ENCODE results near the gene LMF1.

Gene LMF1

DNA sequence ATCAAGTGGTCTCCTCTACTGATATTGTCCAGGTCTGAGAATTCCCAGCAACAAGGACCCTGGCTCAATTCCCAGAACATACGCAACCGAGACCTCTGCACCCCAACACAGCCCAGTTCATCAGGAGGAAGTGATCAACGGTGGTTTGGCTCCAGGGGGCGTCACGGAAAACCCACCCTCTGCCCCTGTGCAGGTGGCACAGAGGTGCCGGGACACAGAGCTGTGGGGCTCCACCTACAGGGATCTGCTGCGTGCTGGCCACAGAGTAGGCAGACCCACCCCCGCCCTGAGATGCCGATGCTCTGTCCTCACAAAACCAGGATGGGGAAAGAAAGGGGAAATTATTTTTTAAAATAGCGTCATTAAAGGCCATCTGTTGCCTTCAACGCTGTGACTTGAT, 69.6 kb downstream of the LMF1 start:
- Histone ChIP-seq H3K36me3 (no peaks in the 10 kb centered on the region), H3K27me3 (ENCODE audit: insufficient read depth, low read depth, severe bottlenecking) (no peaks in the 10 kb centered on the region), H3K9me3 (ENCODE audit: severe bottlenecking) (peaks cover 3% of the 10 kb centered on the region), H3K27ac (no peak overlapping the region), H3K4me3 (ENCODE audit: low read depth, low read length) (no peak overlapping the region)
- TF ChIP-seq, protein P1, sequence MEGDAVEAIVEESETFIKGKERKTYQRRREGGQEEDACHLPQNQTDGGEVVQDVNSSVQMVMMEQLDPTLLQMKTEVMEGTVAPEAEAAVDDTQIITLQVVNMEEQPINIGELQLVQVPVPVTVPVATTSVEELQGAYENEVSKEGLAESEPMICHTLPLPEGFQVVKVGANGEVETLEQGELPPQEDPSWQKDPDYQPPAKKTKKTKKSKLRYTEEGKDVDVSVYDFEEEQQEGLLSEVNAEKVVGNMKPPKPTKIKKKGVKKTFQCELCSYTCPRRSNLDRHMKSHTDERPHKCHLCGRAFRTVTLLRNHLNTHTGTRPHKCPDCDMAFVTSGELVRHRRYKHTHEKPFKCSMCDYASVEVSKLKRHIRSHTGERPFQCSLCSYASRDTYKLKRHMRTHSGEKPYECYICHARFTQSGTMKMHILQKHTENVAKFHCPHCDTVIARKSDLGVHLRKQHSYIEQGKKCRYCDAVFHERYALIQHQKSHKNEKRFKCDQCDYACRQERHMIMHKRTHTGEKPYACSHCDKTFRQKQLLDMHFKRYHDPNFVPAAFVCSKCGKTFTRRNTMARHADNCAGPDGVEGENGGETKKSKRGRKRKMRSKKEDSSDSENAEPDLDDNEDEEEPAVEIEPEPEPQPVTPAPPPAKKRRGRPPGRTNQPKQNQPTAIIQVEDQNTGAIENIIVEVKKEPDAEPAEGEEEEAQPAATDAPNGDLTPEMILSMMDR (IDR thresholded peaks at IDR 0.05; ENCODE audit: low read depth, low read length): no peak
- no peak for DNase-seq

DNA sequence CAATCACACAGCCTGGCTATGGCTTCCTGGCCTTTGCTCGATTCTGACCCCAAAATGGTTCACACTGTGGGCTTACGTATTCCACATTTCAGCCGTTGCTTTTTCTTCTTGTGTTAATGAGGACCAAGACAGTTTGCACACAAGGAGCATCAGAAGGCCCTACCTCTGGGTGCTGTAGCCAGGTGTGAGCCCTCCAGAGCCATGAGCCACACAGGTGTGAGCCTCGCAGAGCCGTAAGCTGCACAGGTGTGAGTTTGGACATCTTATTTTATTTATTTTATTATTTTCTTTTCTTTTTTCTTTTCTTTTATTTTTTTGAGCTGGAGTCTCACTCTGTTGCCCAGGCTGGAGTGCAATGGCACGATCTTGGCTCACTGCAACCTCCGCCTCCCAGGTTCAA, 70.6 kb downstream of the LMF1 start:
- DNase-seq: no peak
- TF ChIP-seq, protein P1 (IDR thresholded peaks at IDR 0.05; ENCODE audit: low read depth, low read length): no peak
- Histone ChIP-seq H3K4me3 (ENCODE audit: low read depth, low read length) (no peak overlapping the region), H3K27me3 (ENCODE audit: insufficient read depth, low read depth, severe bottlenecking) (no peaks in the 10 kb centered on the region), H3K9me3 (ENCODE audit: severe bottlenecking) (no peaks in the 10 kb centered on the region), H3K27ac (no peak overlapping the region), H3K36me3 (no peaks in the 10 kb centered on the region)

DNA sequence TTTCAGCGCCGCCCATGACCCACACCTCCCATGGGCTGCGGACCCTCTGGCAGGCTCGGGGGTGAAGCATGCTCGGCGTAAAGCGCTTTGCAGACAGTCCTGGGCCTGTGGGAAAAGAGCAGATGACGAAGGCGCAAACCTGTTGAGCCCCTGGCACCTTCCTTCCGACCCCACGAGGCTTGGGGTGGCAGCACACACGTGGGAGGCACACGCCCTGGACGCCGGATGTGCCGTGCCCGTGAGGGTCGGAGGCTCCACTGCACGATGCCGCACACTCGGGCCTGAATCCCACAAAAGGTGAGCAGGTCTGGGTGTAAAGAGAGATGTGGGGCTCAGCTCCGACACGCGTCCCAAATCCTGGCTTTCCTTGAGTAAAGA, 71.1 kb downstream of the LMF1 start:
- no peak for DNase-seq
- TF ChIP-seq, protein P1 (IDR thresholded peaks at IDR 0.05; ENCODE audit: low read depth, low read length): no peak
- Histone ChIP-seq H3K27me3 (ENCODE audit: insufficient read depth, low read depth, severe bottlenecking) (no peaks in the 10 kb centered on the region), H3K36me3 (no peaks in the 10 kb centered on the region), H3K27ac (no peak overlapping the region), H3K9me3 (ENCODE audit: severe bottlenecking) (no peaks in the 10 kb centered on the region), H3K4me3 (ENCODE audit: low read depth, low read length) (no peak overlapping the region)

DNA sequence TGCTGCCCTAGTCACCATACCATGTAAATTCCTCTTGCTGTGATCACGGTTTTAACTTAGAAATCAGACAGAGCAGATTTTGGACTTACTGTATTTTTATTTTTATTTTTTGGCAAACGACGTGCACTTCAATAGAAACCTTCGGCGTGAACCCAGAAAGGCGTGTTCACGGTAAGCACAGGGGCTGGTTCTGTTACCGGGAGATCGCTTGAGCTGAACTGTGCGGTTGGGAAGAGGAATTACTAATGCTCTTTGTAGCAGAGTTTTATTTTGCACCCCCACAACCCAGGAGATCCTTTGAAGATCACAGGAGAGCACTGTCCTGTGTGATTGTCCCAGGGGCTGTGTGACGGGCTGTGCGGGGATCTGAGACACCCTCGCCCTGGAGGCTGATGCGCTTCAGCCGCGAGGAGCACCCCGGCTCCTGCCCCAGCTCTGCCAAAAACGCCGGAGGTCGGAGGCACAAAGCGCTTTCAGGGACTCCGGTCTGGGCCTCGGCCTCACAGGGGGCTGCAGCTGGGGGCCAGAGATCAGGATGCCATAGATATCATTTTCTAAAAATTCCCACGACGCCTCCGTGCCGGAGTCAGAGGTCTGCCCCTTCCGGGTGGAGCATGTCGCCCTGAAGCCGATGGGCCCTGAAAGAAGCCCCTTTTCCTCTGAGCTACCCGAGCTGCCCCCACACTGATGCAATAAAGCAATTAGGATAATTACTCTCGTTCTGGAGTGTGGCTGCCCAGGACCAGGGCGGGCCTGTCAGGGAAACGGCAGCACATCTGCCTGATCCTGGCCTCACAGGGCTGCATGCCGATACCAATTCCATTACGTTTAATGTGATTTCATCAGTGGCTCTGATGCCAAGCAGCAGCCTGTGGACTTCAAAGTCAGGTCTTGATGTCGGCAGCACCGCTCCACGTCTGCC, 71.8 kb downstream of the LMF1 start:
- TF ChIP-seq, protein P1 (IDR thresholded peaks at IDR 0.05; ENCODE audit: low read depth, low read length): no peak
- no peaks in the 10 kb centered on the region for H3K9me3 ChIP-seq (ENCODE audit: severe bottlenecking)
- no peaks in the 10 kb centered on the region for H3K27me3 ChIP-seq (ENCODE audit: insufficient read depth, low read depth, severe bottlenecking)
- no peak overlapping the region for H3K27ac ChIP-seq
- no peak overlapping the region for H3K4me3 ChIP-seq (ENCODE audit: low read depth, low read length)
- no peaks in the 10 kb centered on the region for H3K36me3 ChIP-seq
- DNase-seq: no peak

DNA sequence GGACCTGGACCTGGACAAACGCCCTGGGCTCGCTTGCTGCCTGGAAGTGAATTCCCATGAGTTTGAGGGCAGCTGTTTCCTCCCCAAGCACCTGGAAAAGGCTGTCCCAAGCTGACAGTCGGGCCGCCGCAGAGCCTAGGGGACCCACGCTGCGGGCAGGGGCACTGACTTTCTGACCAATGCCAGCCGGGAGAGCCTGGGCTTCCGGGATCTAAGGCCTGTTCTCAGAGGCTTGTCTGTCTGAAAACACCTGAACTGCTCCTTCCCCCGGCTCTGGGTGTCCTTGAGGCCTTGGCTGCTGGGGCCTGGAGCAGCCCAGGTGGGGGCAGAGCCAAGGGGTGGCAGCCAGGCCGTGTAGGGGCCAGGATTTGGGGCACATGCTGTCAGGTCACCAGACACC, 72.6 kb downstream of the LMF1 start:
- Histone ChIP-seq H3K27me3 (ENCODE audit: insufficient read depth, low read depth, severe bottlenecking) (no peaks in the 10 kb centered on the region), H3K27ac (no peak overlapping the region), H3K9me3 (ENCODE audit: severe bottlenecking) (no peaks in the 10 kb centered on the region), H3K4me3 (ENCODE audit: low read depth, low read length) (no peak overlapping the region), H3K36me3 (no peaks in the 10 kb centered on the region)
- TF ChIP-seq, protein P1 (IDR thresholded peaks at IDR 0.05; ENCODE audit: low read depth, low read length): no peak
- no peak for DNase-seq

DNA sequence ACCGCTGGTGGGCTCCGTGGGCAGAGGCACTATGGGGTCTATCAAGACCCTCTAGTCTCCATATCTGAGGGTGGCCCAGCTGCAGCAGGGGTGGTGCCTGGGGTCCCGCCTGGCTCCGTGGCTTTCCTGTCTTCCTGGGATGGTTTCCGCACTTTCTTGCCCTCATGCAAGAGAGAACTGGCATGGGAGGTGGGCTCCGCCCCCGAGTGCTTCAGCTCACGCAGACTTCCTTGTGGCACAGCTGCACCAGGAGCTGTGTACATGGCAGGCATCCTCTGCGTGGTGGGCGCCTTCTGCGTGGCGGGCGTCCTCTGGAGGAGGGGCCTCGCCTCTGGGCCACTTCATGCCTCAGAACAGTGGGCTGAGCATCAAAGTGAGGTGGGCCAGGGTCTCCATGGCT, 73.1 kb downstream of the LMF1 start:
- Histone ChIP-seq H3K27me3 (ENCODE audit: insufficient read depth, low read depth, severe bottlenecking) (no peaks in the 10 kb centered on the region), H3K27ac (no peak overlapping the region), H3K9me3 (ENCODE audit: severe bottlenecking) (no peaks in the 10 kb centered on the region), H3K36me3 (no peaks in the 10 kb centered on the region), H3K4me3 (ENCODE audit: low read depth, low read length) (no peak overlapping the region)
- TF ChIP-seq, protein P1 (IDR thresholded peaks at IDR 0.05; ENCODE audit: low read depth, low read length): no peak
- DNase-seq: no peak
